Lower leg skin (tissue), 4 donors: ENCODE results near the gene FBXW8. TPM values are rescaled to one million over a fixed set of nuclear protein-coding genes. Genes with fewer than 3 reads are reported as not detected.

Experiments used
- DNase-seq, 2 donors: peaks; one replicate each; pipeline ENCODE4 v3.0.0-alpha.2; 2019; ENCODE audit warnings: low spot score in 2 of 2
- H3K4me3 ChIP-seq: fragments of 200-600 bp; sonication (generic); 2 replicates; pipeline ENCODE4 v1.5.1; 2017; ENCODE audit warnings: mild to moderate bottlenecking, low read depth; ENCODE audit not compliant: poor library complexity, severe bottlenecking
- POLR2A ChIP-seq, 2 donors: fragments of 450-650 bp; IDR thresholded peaks; one replicate each; pipeline ENCODE4 v1.6.1; 2016 to 2017; ENCODE audit warnings: antibody characterized with exemption in 2 of 2, mild to moderate bottlenecking in 1 of 2, moderate library complexity in 1 of 2
- WGBS, 2 donors: methylation state at CpG; one replicate each; pipeline ENCODE4 v1.1.5; 2018; 5-methylcytosine and 5-hydroxymethylcytosine counted together
- intact Hi-C: fragments of 100-400 bp; cut with DNase I; formaldehyde crosslinking; loops from one replicate; pipeline ENCODE4 v1.15.0; 2023; ENCODE audit warnings: low total_unique reads
- total RNA-seq, 4 donors: library from RNA; depleted of rRNA; stranded (reverse); fragments of >200 nt; gene quantifications; one replicate each; pipeline ENCODE4 v1.1.0, GENCODE V29; 2016
- TF ChIP-seq, protein P1 (sequence below), 3 donors: fragments of 450-650 bp; IDR thresholded peaks; one replicate each; pipeline ENCODE4 v1.5.1; 2016; ENCODE audit warnings: antibody characterized with exemption in 3 of 3, mild to moderate bottlenecking in 3 of 3, moderate library complexity in 2 of 3

The FBXW8 gene
- total RNA-seq, 4 donors from 2014 or later: 8.1 to 17.0 (median 15.8) TPM

DNA sequence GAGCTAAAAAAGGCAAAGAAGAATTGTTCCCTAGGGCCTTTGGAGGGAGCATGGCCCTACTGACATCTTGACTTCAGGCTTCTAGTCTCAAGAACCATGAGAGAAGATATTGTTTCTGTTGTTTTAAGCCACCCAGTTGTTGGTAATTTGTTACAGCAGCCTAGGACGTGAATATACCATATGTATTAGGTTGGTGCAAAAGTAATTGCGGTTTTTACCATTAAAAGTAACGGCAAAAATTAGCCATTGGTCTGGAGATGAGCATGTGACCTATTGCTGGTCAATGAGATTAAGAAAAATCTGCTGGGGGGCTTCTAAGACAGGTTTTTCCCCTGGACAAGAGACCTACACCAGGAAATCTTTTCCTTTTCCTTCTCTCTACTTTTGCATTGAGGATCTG, 19.7 kb upstream of the FBXW8 start:
- WGBS, 2 donors: 83 to 88% methylated on average over 3 of the region's 3 CpGs
- intact Hi-C loops: no loop called here

DNA sequence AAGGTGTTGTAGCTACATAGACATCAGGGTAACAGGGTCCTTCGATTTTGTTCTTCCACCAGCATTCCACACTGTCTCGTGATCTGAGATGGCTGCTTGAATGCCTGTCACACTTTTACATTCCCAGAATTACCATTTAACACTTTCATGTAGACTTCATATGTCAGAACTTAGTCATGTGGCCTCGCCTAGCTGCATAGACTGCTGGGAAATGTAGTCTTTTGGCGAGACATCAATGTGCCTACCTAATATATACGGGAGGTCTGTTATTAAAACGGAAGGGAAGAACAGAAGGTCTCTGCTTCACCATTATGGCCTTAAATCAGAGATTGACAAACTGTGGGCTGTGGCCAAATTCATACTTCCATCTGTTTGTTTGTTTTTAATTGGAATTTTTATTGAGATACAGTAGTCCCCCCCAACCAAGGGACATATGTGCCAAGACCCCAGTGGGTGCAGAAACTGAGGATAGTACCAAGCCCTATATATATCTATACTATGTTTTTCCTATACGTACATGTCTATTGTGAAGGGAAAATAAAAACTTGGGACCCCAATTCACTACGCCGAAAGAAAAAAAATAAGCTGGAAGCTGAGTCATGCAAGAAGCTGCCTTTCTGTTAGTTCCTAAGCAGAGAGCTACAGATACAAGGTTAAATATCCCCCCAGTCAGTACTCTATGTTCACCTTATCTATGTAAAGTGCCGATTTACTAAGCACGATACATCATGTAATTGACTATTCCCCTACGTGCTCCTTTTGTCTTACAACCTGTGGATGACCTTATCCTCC, 18.2 kb upstream of the FBXW8 start:
- 78 to 83% methylated on average over 12 of the region's 12 CpGs for WGBS, 2 donors
- no peak for TF ChIP-seq POLR2A (IDR thresholded peaks at IDR 0.05)
- TF ChIP-seq, protein P1, sequence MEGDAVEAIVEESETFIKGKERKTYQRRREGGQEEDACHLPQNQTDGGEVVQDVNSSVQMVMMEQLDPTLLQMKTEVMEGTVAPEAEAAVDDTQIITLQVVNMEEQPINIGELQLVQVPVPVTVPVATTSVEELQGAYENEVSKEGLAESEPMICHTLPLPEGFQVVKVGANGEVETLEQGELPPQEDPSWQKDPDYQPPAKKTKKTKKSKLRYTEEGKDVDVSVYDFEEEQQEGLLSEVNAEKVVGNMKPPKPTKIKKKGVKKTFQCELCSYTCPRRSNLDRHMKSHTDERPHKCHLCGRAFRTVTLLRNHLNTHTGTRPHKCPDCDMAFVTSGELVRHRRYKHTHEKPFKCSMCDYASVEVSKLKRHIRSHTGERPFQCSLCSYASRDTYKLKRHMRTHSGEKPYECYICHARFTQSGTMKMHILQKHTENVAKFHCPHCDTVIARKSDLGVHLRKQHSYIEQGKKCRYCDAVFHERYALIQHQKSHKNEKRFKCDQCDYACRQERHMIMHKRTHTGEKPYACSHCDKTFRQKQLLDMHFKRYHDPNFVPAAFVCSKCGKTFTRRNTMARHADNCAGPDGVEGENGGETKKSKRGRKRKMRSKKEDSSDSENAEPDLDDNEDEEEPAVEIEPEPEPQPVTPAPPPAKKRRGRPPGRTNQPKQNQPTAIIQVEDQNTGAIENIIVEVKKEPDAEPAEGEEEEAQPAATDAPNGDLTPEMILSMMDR (IDR thresholded peaks at IDR 0.05): no peak
- intact Hi-C loops: no loop called here
- no peak overlapping the region for H3K4me3 ChIP-seq
- no peak for DNase-seq

More for the DNA sequence above, 19.7 kb upstream of the FBXW8 start:
- no peak overlapping the region for H3K4me3 ChIP-seq
- TF ChIP-seq, protein P1 (IDR thresholded peaks at IDR 0.05): no peak
- TF ChIP-seq POLR2A (IDR thresholded peaks at IDR 0.05): no peak
- DNase-seq: no peak

DNA sequence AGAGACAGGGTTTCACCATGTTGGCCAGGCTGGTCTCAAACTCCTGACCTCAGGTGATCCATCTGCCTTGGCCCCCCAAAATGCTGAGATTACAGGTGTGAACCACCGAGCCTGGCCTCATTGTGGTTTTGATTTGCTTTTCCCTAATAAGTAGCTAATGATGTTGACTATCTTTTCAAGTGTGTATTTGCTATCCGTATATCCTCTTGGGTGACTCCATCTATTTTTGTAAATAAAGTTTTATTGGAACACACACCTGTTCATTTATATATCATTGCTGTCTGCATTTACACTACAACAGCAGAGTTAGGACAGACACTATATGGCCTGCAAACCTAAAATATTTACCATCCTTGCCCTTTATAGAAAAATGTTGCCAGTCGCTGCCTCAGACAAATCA, 15.8 kb upstream of the FBXW8 start:
- TF ChIP-seq, protein P1 (IDR thresholded peaks at IDR 0.05): no peak
- no peak for TF ChIP-seq POLR2A (IDR thresholded peaks at IDR 0.05)
- intact Hi-C loops: no loop called here
- DNase-seq: no peak
- no peak overlapping the region for H3K4me3 ChIP-seq
- WGBS, 2 donors: 89 to 91% methylated on average over 3 of the region's 3 CpGs

DNA sequence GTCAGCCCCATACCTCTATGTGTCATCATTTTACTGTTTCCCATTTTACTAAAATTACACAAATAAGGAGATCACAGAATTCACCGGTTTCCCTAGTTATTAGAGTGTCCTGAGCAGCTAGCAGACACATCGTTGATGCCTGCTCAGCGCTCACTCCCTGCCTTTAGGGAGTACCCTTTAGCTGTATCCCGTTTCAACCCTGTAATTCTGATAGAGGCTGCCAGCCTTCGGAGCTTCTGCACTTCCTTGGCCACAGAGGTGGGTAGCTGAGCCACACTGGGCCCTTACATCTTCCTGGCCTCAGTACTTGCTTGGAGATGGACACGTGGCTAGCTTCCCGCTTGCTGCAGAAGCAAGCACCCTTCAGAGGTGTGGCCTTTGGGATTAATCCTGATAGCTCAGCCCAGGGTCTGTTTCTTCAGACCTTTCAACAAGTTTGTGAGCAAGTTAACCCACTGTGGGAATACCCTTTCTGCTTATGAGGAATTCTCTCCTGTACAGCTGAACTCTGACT, 14.3 kb upstream of the FBXW8 start:
- H3K4me3 ChIP-seq: no peak overlapping the region
- TF ChIP-seq POLR2A (IDR thresholded peaks at IDR 0.05): no peak
- TF ChIP-seq, protein P1 (IDR thresholded peaks at IDR 0.05): no peak
- no peak for DNase-seq
- WGBS, 2 donors: 60 to 64% methylated on average over 6 to 7 of the region's 7 CpGs
- intact Hi-C loops: no loop called here

DNA sequence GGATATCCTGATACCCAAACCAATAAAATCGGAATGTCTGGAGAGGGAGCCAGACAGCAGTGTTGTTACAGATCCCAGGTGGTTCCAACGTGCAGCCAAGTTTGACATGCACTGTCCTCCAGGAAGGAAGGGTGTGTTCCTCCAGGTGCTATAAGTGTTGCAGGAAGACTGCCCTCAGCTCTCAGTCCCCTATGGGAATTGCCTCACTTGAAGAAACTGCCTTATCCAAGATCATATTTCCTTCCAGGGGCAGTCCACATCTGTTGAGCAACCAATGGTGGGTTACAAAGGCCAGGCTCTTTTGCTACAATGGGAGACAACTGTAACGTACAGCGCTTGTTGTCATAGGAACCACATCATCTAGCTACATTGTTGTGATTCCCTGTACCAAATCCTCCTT, 13.3 kb upstream of the FBXW8 start:
- intact Hi-C loops: no loop called here
- TF ChIP-seq, protein P1 (IDR thresholded peaks at IDR 0.05): no peak
- no peak for TF ChIP-seq POLR2A (IDR thresholded peaks at IDR 0.05)
- H3K4me3 ChIP-seq: no peak overlapping the region
- DNase-seq: no peak
- WGBS, 2 donors: 69 to 84% methylated on average over 4 of the region's 4 CpGs
